A673 (cell line): Measurements from ENCODE around the gene PTCHD1.

Experiments
- EZH2 ChIP-seq: fragments of 200-600 bp; sonication (generic); IDR thresholded peaks from 2 replicates; pipeline ENCODE4 v1.6.1; 2017; ENCODE audit warnings: borderline replicate concordance, low read depth, mild to moderate bottlenecking, mixed read lengths, antibody characterized with exemption, low read length; ENCODE audit not compliant: poor library complexity, severe bottlenecking
- TF ChIP-seq, protein P1 (sequence below): fragments of 300-800, 200-600 bp; sonication (generic); conservative IDR thresholded peaks from 2 replicates; pipeline ENCODE4 v1.5.1; 2017; ENCODE audit warnings: low read depth, mild to moderate bottlenecking, antibody characterized with exemption, low read length, moderate library complexity, mixed read lengths

DNA sequence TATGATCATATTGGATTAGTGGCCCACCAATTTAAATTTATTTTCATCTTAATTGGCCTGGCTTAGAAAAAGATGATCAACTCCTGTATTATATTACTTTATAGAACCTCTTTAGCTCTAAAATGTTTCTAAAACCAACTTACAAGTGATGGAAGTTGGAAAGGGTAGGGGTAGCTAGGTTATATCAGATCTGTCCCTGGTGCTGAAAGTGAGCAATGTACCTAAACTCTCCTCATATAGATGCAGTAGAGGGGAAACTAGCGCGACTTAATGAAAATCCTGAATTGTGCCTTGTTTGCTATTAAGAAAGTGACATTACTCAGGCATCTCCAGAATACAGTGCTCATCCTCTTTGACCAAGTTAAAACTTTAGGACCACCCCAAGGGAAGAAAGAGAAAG, 7.5 kb upstream of the PTCHD1 start:
- TF ChIP-seq, protein P1, sequence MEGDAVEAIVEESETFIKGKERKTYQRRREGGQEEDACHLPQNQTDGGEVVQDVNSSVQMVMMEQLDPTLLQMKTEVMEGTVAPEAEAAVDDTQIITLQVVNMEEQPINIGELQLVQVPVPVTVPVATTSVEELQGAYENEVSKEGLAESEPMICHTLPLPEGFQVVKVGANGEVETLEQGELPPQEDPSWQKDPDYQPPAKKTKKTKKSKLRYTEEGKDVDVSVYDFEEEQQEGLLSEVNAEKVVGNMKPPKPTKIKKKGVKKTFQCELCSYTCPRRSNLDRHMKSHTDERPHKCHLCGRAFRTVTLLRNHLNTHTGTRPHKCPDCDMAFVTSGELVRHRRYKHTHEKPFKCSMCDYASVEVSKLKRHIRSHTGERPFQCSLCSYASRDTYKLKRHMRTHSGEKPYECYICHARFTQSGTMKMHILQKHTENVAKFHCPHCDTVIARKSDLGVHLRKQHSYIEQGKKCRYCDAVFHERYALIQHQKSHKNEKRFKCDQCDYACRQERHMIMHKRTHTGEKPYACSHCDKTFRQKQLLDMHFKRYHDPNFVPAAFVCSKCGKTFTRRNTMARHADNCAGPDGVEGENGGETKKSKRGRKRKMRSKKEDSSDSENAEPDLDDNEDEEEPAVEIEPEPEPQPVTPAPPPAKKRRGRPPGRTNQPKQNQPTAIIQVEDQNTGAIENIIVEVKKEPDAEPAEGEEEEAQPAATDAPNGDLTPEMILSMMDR, result no peak
- no peak for TF ChIP-seq EZH2
